ENCODE data around the gene HNRNPH1.

DNA sequence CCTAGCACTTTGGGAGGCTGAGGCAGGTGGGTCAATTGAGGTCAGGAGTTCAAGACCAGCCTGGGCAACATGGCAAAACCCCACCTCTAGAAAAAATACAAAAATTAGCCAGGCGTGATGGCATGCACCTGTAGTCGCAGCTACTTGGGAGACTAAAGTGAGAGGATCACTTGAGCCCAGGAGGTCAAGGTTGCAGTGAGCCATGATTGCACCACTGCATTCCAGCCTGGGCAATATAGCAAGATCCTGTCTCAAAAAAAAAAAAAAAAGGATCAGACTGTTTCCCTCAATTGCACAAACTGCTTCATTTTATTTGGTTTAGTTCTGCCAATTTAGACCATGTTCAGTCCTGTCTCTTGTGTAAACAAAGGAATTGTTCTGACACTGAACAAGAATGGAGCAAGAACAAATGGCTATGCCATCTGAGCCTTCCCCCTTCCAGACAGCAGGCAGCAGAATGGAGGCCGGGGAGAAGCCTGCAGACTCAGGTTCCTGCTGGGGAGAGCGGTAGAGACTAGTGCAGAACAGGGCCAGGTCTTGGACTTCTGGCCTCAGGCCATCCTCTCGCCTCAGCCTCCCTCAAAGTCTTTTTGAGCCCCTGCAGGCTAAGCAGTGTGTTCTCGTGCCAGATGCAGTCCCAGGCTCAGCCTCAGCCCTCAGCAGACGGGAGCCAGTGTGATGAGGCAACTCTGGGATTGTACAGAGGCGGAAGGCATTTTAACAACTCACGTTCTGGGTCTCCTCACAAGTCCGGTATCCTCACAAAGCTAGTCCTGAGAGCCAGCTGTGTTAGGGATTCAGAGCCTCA, 18.2 kb downstream of the HNRNPH1 start:
- TF ChIP-seq, protein P1, sequence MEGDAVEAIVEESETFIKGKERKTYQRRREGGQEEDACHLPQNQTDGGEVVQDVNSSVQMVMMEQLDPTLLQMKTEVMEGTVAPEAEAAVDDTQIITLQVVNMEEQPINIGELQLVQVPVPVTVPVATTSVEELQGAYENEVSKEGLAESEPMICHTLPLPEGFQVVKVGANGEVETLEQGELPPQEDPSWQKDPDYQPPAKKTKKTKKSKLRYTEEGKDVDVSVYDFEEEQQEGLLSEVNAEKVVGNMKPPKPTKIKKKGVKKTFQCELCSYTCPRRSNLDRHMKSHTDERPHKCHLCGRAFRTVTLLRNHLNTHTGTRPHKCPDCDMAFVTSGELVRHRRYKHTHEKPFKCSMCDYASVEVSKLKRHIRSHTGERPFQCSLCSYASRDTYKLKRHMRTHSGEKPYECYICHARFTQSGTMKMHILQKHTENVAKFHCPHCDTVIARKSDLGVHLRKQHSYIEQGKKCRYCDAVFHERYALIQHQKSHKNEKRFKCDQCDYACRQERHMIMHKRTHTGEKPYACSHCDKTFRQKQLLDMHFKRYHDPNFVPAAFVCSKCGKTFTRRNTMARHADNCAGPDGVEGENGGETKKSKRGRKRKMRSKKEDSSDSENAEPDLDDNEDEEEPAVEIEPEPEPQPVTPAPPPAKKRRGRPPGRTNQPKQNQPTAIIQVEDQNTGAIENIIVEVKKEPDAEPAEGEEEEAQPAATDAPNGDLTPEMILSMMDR (conservative IDR thresholded peaks at IDR 0.05; ENCODE audit: low read depth in 2 of 2): no peak
- no peak for TF ChIP-seq JUNB (IDR thresholded peaks at IDR 0.05; ENCODE audit: unreplicated experiment)

All from GM23338 (cell line).